Stimulated activated CD4-positive, alpha-beta T cell treated with anti-CD3 and anti-CD28 coated beads, Interleukin-2, amount 100 ng/mL, for 24 hours (primary cell): ENCODE results near the gene EXOSC10.
"Not testable (repeated sequence)": the region's sequence is repeated elsewhere in the genome, so short reads cannot be mapped to it uniquely, and the experiment has no call there.

Source experiments
- DNase-seq, 2 donors: peaks; one replicate each; pipeline ENCODE4 v3.0.0-alpha.2; 2020

EXOSC10 gene

GRCh38 chr1:11059968-11060830 lies 39.5 kb downstream of the EXOSC10 start, which contains the start of gene SRM:
Gene SRM (minus strand): TSS chr1:11060018. CDS start chr1:11059943, 75 bp downstream.
- DNase-seq = peak; percentile 91 to 94

GRCh38 chr1:11059155-11059967 lies 40.3 kb downstream of the EXOSC10 start:
- DNase-seq = peak in 1 of 2 donors; percentile 41

DNA sequence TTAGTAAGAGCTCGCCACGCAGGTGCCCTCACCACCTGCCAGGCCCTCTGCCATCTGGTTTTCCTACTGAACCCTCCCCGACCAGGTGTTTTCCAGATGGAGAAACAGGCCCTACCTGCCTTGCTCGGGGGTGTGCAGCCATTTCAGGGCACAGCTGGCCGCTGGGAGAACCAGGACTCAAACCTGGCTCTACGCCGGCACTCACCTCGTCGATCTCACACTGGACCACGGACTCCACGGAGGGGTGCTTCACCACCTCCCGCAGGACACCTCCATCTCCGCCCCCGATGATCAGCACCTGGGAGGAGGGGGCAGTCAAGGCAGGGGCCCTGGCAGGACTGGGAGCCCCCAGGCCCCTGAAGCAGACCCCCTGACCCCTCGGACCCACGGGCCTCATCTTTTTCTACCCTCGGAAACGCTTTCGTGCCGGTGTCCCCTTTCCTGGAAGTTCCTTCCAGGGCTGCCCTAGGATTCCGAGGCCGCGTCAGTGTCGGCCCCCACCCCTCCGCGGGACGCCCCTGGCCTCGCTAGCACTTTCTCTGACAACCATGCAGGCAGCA lies 41.0 kb downstream of the EXOSC10 start:
- DNase-seq = no peak

GRCh38 chr1:11058026-11058425 lies 41.6 kb downstream of the EXOSC10 start:
- DNase-seq = no peak

- no peak for DNase-seq
Observed at GRCh38 chr1:11057477-11057876, 42.2 kb downstream of the EXOSC10 start.

- DNase-seq = no peak
Observed at GRCh38 chr1:11056504-11056903, 43.2 kb downstream of the EXOSC10 start.

GRCh38 chr1:11055676-11056075 lies 44.0 kb downstream of the EXOSC10 start:
- DNase-seq = no peak

DNA sequence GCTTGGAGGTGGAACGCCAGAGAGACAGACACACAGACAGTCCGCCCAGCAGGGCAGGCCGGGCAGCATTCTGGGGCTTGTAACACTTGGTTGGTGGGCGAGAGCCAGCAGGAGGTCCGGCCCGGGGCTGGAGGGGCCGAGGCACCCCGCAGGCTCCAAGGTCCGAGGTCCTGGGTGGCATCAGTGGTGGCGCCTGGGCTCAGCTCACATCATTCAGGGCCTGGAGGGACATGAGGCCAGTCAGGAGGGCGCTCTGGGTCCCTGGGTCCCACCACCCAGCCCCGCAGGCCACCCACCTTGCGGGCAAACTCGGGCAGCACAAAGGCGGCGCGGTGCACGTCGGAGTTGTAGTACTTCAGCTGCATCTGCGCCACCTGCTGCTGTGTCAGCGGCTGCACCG lies 45.0 kb downstream of the EXOSC10 start:
- DNase-seq = no peak

- no peak for DNase-seq
Observed at GRCh38 chr1:11054181-11054580, 45.5 kb downstream of the EXOSC10 start.

DNA sequence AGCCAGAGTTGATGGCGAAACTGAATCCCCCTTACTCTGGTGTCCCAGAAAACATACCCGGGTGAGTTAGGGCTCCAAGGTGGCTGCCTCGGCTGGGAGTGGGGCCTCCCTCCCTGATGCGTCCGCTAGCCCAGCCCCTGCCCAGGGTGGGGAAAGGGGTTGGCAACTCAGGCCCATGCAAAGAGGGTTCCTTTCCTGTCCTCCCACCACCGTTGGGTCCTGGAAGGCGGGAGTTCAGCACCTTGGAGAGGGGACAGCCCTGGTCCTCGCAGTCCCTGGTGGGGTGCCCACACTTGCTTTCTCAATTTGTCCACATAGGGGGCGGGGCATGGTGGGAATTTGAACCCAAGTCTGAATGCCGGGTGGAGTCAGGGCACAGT lies 45.9 kb downstream of the EXOSC10 start:
- DNase-seq = peak in 1 of 2 donors; percentile 42

DNA sequence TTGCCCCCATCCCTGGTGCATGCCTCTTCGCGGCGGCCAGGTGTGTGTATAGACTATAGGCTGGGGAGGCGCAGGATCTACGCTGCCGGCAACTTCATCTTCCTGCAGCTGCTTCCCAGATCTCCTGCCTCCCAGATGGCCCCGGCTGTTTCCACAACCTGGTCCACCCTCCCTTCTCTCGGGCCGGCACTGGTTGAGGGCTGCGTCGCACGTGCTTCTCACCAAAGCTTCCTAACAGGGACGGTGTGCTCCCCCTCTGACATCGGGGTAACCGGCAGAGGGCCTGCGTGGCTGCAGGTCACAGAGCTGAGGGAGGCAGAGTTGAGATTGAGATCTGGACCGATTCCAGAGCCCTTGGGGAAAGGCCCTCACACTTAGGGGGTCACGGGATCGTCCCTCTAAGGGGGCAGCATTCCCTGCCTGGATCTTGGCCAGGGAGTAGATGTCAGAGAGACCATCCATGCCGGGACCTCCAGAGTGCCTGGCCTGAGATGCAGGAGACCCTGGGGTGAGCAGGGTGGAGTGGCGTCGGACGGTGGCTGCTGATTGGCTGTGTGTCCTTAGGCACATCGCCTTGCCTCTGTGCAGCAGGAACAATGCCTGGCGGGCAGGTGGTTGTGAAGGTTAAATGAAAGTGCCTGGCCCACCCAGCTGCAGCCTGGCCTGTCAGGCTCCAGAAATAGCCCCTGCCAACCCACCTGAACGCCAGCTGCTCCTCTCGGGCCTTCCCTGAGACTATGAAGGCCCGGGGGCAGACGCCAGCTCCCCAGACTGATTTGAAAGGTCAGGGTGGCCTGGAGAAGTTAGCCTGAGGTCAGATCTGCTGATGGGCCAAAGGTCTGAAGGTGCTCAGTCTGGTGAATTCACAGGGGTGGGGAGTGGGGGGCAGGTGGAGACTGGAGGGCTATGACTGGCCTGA lies 46.6 kb downstream of the EXOSC10 start:
- DNase-seq = peak in 1 of 2 donors; percentile 45

GRCh38 chr1:11051781-11052511 lies 47.7 kb downstream of the EXOSC10 start:
- no peak for DNase-seq

- not testable (repeated sequence) for DNase-seq
Observed at GRCh38 chr1:11051121-11051520, 48.5 kb downstream of the EXOSC10 start.

- DNase-seq = no peak
Observed at GRCh38 chr1:11046625-11047365, 52.9 kb downstream of the EXOSC10 start, which contains the start of gene MASP2. Gene MASP2 (minus strand): TSS chr1:11047239. CDS start chr1:11047207, 32 bp downstream.

GRCh38 chr1:11046270-11046566 lies 53.5 kb downstream of the EXOSC10 start:
- DNase-seq = no peak

DNA sequence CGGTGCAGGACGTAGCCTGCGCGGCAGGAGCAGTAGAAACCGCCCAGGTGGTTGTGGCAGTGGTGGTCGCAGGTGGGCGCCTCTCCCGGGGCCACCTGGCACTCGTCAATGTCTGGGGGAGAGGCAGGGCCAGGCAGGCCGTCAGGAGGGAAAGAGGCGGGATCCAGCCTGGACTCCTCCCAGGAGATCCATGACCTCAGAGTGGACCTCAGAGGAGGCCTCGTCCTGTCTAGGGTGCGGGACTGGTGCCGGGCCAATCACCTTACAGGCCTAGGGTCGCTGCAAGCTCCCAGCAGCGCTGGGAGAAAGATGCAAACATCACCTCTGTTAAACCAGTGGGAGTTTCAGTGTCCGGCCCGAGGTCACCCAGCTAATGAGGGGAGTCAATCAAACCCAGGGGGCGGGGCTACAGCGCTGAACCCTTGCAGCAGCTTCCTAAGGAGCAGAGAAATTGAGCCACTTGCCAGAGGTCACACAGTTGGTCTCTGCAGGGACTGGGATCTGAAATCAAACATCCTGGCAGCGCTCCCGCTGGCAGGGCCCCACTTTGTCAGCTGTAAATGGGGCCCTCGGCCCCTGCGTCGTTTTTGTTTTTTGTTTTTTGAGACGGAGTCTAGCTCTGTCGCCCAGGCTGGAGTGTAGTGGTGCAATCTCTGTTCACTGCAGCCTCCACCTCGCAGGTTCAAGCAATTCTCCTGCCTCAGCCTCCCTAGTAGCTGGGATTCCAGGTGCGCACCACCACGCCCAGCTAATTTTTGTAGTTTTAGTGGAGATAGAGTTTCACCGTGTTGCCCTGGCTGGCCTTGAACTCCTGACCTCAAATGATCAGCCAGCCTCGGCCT lies 54.0 kb downstream of the EXOSC10 start:
- no peak for DNase-seq

DNA sequence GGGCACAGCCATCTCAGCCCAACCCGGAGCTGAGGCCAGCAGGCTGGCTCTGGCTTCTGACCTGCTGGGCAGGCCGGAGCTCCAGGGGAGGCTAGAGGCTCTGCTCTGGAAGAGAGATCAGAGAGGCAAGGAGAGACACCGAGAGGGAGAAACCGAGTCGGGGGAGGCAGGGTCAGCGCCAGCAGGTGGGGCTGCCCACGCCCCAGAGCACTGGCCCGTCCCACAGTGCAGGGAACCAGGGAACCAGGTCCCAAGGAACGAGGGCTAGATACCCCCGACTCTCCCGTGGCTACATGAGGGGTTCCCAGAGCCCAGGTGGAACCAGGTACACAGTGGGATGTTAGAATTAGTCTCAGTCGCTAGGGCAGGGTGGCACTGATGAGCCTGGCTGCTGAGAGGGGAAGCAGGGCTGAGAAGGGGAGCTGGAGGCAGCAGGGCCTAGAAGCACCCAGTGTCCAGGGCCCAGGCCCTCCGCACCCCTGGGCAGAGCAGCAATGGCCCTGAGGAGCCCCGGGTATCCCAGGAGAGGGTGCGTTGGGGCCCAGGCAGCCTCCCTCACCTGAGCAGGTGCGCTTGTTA lies 54.7 kb downstream of the EXOSC10 start:
- DNase-seq = no peak

GRCh38 chr1:11044086-11044848 lies 55.4 kb downstream of the EXOSC10 start:
- DNase-seq = no peak
